ENCODE measurements around the gene CCNY.
"Not testable (repeated sequence)": the region's sequence is repeated elsewhere in the genome, so short reads cannot be mapped to it uniquely, and the experiment has no call there.

CCNY gene

GRCh38 chr10:35388682-35389081 lies 52.4 kb downstream of the CCNY start:
- no peak for DNase-seq

- no peak for DNase-seq
Measured at GRCh38 chr10:35390161-35390840, 54.0 kb downstream of the CCNY start.

GRCh38 chr10:35390843-35391152 lies 54.5 kb downstream of the CCNY start:
- DNase-seq: no peak

- DNase-seq: no peak
Measured at GRCh38 chr10:35391153-35391953, 55.0 kb downstream of the CCNY start.

- no peak for DNase-seq
Measured at GRCh38 chr10:35391954-35392262, 55.6 kb downstream of the CCNY start.

- DNase-seq: no peak
Measured at GRCh38 chr10:35392482-35393228, 56.3 kb downstream of the CCNY start.

GRCh38 chr10:35394411-35394851 lies 58.1 kb downstream of the CCNY start:
- no peak for DNase-seq

- DNase-seq: no peak
Measured at GRCh38 chr10:35394934-35395333, 58.6 kb downstream of the CCNY start.

- no peak for DNase-seq
Measured at GRCh38 chr10:35396560-35397434, 60.5 kb downstream of the CCNY start.

GRCh38 chr10:35397953-35398352 lies 61.6 kb downstream of the CCNY start:
- DNase-seq: no peak

- DNase-seq: no peak
Measured at GRCh38 chr10:35398355-35398754, 62.0 kb downstream of the CCNY start.

GRCh38 chr10:35398908-35399307 lies 62.6 kb downstream of the CCNY start:
- DNase-seq: no peak

- no peak for DNase-seq
Measured at GRCh38 chr10:35399414-35400009, 63.2 kb downstream of the CCNY start.

GRCh38 chr10:35400595-35401268 lies 64.4 kb downstream of the CCNY start:
- DNase-seq: no peak

- DNase-seq: not testable (repeated sequence)
Measured at GRCh38 chr10:35403491-35403890, 67.2 kb downstream of the CCNY start.

GRCh38 chr10:35404077-35404476 lies 67.8 kb downstream of the CCNY start:
- peak in 1 of 2 donors; percentile 49 for DNase-seq

GRCh38 chr10:35406003-35406630 lies 69.8 kb downstream of the CCNY start:
- DNase-seq: not testable (repeated sequence)

- DNase-seq: not testable (repeated sequence)
Measured at GRCh38 chr10:35407696-35408095, 71.4 kb downstream of the CCNY start.

- peak; percentile 67 to 89 for DNase-seq
Measured at GRCh38 chr10:35409094-35409582, 72.8 kb downstream of the CCNY start.

- no peak for DNase-seq
Measured at GRCh38 chr10:35409808-35410207, 73.5 kb downstream of the CCNY start.
